IPS-NIHi7 (cell line): ENCODE data around the gene MIPOL1.

Experiments used
- DNase-seq: peaks from one replicate; pipeline ENCODE4 v3.0.0; 2012; ENCODE audit warnings: mixed read lengths; ENCODE audit errors: extremely low spot score

MIPOL1 gene

GRCh38 chr14:37397941-37398215 is 200.1 kb downstream of the MIPOL1 start:
- DNase-seq: no peak

- DNase-seq: no peak
Measured at GRCh38 chr14:37399517-37399916, 201.8 kb downstream of the MIPOL1 start.

- no peak for DNase-seq
Measured at GRCh38 chr14:37401093-37401492, 203.4 kb downstream of the MIPOL1 start.

DNA sequence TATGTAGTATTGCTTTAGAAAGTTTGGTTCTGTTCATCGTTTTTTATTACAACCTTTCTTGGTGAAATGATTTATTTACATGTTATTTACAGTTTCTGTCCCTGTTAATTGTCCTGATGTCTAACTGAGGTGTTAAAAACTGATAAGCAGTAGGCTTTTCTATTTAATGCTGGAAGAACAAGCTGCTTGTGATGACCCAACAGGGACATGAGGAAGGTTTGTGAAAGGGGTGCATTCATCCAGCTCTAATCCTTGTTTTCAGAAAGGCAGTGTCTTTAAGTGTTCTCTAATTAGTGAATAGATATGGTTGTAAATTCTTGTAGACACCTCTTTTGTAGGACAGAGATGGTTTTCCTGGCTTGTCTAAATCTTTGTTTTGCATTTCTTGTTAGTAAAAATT is 205.9 kb downstream of the MIPOL1 start:
- DNase-seq: no peak

DNA sequence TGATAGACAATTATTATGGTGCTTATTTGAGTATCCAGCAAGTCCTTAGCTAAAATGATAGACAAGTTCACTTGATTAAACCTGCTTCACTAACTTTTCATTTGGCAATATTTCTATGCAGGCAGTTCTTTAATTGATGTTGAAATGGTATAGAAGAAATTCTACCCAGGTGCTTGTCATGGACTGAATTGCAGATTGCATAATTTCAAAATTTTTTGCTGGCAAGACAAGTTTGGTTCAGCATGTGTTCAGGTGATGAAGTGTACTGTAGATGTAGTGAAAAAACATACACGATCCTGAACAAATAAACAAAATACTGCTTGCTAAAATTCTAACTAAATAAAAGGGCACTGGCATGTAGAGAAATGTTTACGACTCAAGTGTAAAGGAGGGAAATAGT is 208.4 kb downstream of the MIPOL1 start:
- no peak for DNase-seq

DNA sequence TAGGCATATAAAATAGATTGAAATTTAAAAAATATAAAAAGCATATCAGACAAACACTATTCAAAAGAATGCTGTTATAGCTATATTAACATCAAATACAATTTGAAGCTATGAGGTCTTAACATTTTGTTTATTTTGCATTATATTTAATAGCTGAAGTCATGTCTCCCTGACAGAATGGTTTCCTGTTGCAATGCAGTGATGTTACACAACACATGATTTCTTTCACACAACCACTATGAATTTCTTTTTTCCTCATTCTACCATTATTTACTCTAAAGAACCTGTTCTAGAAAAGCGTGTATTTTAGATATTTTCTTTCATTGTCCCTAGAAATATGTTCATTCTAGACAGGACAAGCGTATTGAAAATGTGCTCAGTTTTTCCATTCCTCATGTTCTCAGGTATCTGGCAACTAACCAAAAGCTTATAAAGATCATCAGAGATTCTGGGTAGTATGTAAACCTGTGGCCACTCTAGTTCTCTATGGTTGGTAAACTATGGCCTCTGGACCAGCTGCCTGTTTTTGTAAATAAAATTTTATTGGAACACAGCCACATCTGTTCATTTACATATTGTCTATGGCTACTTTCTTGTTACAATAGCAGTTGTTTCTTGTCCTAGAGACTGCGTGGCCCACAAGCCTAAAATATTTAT is 213.5 kb downstream of the MIPOL1 start:
- no peak for DNase-seq

GRCh38 chr14:37413050-37413449 is 215.3 kb downstream of the MIPOL1 start:
- no peak for DNase-seq

- DNase-seq: no peak
Measured at GRCh38 chr14:37413504-37414003, 215.8 kb downstream of the MIPOL1 start.

GRCh38 chr14:37416264-37416663 is 218.5 kb downstream of the MIPOL1 start:
- DNase-seq: no peak

- no peak for DNase-seq
Measured at GRCh38 chr14:37417151-37417550, 219.4 kb downstream of the MIPOL1 start.

GRCh38 chr14:37417833-37418232 is 220.1 kb downstream of the MIPOL1 start:
- no peak for DNase-seq

DNA sequence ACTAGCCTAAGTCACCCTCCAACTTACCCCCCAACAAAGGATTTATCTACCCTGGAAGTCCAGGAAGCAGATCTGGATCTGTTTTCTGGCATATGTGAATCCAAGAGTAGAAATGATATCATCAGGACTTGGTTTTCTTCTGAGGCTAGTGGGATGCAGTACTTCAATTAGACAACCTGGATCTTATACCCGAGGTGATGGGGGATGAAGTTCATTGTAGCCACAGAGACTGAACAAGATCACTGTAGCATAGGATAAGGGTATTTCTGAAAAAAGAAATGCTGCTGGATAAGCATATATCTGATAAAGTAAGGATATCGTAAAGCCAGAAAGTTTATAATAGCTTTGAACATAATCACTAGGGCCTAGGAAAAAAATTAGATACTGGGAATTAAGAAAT is 222.9 kb downstream of the MIPOL1 start:
- no peak for DNase-seq

DNA sequence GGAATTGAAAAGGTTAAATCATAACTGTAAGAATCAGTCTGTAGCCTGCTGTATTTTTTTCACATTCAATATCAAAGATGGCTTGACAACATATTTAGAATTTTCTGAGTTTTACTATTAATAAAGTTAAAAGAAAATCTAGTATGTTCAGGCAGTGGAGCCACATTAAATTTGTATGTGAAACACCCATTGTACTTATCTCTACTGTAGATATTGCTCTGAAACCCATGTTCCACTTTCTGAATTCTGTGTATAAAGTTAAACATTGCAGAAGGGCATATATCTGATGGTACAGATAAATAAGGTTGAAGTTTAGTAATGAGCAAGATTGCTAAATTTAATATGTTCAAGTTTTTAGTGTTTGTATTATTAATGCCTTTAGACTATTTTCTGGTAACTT is 224.6 kb downstream of the MIPOL1 start:
- no peak for DNase-seq

DNA sequence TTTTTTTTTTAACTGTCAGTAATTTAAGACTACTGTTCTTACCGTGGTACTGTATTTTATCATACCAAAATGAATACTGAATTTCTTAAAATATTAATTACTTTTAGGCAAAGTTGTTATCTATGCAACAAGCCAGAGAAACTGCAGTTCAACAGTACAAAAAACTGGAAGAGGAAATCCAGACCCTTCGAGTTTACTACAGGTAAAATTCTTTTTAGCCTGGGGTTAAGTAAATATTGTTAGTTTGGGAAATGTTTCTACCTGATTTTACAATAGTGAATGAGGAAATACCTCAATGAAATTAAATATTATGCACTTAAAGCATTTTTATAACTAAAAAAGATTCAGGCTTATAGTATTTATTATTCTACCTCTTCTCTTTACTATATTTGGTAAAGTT is 225.0 kb downstream of the MIPOL1 start:
- DNase-seq: no peak

DNA sequence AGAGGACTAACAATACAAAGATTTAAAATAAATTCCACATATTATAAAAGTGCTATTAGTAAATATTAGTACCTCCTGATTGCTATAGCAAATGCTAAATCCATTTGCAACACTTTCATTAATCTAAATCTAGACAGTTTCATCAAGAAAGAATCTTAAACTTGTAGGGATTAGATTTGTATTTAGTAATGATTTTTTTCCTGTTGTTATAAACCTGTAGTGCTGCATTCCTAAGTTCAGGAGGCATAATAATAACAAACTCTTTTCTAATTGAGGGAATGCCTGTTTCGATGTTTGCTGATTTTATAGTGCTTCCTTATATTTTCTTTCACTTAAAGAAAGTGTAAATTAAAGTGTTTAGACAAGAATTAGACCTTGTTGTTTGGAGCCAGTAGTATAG is 231.2 kb downstream of the MIPOL1 start:
- no peak for DNase-seq

- no peak for DNase-seq
Measured at GRCh38 chr14:37429618-37430017, 231.9 kb downstream of the MIPOL1 start.

DNA sequence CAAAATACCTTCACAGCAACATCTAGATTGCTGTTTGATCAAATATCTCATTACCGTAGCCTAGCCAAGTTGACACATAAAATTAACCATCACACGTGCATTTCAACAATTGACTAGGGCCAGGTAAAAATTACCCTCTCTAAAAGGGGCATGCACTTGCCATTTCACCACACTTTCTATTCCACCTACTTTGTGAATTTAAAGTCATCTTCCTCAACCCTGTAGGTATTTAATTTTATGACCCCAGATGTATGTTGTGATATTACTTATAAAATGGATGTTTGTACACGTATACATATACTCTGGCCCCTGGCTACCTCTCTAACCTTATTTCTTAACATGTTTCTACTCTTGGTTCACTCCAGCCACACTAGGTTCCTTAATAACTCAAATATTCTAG is 237.1 kb downstream of the MIPOL1 start:
- no peak for DNase-seq

GRCh38 chr14:37436519-37436918 is 238.8 kb downstream of the MIPOL1 start:
- DNase-seq: no peak

- DNase-seq: no peak
Measured at GRCh38 chr14:37437490-37437889, 239.8 kb downstream of the MIPOL1 start.

GRCh38 chr14:37438444-37438843 is 240.7 kb downstream of the MIPOL1 start:
- DNase-seq: no peak

DNA sequence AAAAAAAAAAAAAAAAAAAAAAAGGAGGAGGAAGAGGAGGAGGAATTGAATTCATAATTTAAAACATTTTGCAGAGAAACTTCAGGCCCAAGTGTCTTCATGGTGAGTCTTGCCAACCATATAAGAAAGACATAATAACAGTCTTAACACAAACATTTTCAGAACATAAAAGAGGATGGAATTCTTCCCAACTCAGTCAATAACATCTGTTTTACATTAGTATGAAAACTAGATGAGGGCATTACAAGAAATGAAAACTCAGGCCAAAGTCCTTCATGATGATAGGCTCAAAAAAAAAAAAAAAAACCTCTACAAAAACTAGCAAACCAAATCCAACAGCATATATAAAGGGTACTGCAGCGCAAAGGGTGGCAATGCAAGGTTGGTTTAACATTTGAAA is 245.7 kb downstream of the MIPOL1 start:
- no peak for DNase-seq

- DNase-seq: no peak
Measured at GRCh38 chr14:37447883-37448391, 250.2 kb downstream of the MIPOL1 start.

DNA sequence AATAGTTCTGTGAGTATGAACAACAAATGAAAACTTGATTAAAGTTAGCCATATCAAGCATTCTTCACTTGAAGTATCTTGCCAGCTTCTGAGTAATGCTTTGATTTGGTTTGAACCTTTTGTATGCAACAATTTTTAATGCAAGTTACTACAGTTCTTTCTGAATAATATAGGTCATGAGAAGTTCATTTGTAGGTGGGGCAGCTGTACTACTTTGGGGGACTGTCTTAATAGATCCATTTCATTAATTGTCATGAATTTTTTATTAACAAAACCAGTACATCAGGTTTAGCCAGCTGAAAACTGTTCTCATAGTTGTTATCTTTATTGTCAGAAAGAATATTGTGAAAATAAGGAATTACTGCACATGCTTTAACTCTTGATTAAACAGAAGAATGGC is 254.6 kb downstream of the MIPOL1 start:
- DNase-seq: no peak

- no peak for DNase-seq
Measured at GRCh38 chr14:37453985-37454384, 256.2 kb downstream of the MIPOL1 start.
